Stimulated activated memory B cell treated with anti-CD40 and anti-IgM and Interleukin-4, amounts not matched to agents 10 μg/mL and 1 μg/mL and 100 μg/mL, for 72 hours (primary cell): ENCODE measurements around the gene RRAD.

Source experiments
- ATAC-seq: fragments of 150-1000 bp; cut with Tn5 transposase; 2 replicates; pipeline ENCODE4 v1.10.0; 2021
- H3K27ac Mint-ChIP-seq: one replicate; pipeline ENCODE4 v1.8.0; 2022; ENCODE audit warnings: mild to moderate bottlenecking, mixed read lengths
- H3K27me3 Mint-ChIP-seq: one replicate; pipeline ENCODE4 v1.8.0; 2022; ENCODE audit warnings: mixed read lengths
- H3K36me3 Mint-ChIP-seq: one replicate; pipeline ENCODE4 v1.8.0; 2022; ENCODE audit warnings: mixed read lengths
- H3K4me1 Mint-ChIP-seq: one replicate; pipeline ENCODE4 v1.8.0; 2022; ENCODE audit warnings: mixed read lengths
- H3K4me3 Mint-ChIP-seq: one replicate; pipeline ENCODE4 v1.8.0; 2022; ENCODE audit warnings: mild to moderate bottlenecking, moderate library complexity, mixed read lengths
- H3K9me3 Mint-ChIP-seq: one replicate; pipeline ENCODE4 v1.8.0; 2022; ENCODE audit warnings: mixed read lengths

The RRAD gene

DNA sequence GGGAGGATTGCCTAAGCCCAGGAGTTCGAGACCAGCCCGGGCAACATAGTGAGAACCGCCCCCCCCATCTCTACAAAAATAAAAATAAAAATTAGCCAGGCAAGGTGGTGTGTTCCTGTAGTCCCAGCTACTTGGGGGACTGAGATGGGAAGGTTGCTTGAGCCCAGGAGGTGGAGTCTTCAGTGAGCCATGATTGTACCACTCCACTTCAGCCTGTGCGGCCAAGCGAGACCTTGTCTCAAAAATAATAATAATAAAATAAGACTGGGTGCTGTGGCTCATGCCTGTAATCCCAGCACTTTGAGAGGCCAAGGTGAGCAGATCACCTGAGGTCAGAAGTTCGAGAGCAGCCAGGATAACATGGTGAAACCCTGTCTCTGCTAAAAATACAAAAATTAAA is 33.5 kb downstream of the RRAD start:
- Mint-ChIP-seq H3K9me3 (no peaks in the 10 kb centered on the region), H3K4me1 (peaks cover 17% of the 10 kb centered on the region), H3K4me3 (no peak overlapping the region), H3K27ac (no peak overlapping the region), H3K27me3 (no peaks in the 10 kb centered on the region), H3K36me3 (peaks cover 17% of the 10 kb centered on the region)
- ATAC-seq: no peak

GRCh38 chr16:66891360-66891759 is 34.0 kb downstream of the RRAD start:
- Mint-ChIP-seq H3K27ac (no peak overlapping the region), H3K27me3 (no peaks in the 10 kb centered on the region), H3K4me3 (no peak overlapping the region), H3K4me1 (peaks cover 21% of the 10 kb centered on the region), H3K36me3 (peaks cover 22% of the 10 kb centered on the region), H3K9me3 (no peaks in the 10 kb centered on the region)
- ATAC-seq: no peak

GRCh38 chr16:66890799-66891198 is 34.5 kb downstream of the RRAD start:
- H3K36me3 Mint-ChIP-seq: peaks cover 25% of the 10 kb centered on the region
- H3K27ac Mint-ChIP-seq: no peak overlapping the region
- no peak overlapping the region for H3K4me3 Mint-ChIP-seq
- peaks cover 17% of the 10 kb centered on the region for H3K4me1 Mint-ChIP-seq
- no peak for ATAC-seq
- H3K9me3 Mint-ChIP-seq: no peaks in the 10 kb centered on the region
- no peaks in the 10 kb centered on the region for H3K27me3 Mint-ChIP-seq

- H3K27me3 Mint-ChIP-seq: no peaks in the 10 kb centered on the region
- H3K4me3 Mint-ChIP-seq: no peak overlapping the region
- H3K27ac Mint-ChIP-seq: no peak overlapping the region
- H3K36me3 Mint-ChIP-seq: peaks cover 36% of the 10 kb centered on the region
- no peaks in the 10 kb centered on the region for H3K9me3 Mint-ChIP-seq
- peaks cover 11% of the 10 kb centered on the region for H3K4me1 Mint-ChIP-seq
- no peak for ATAC-seq
These were observed 35.7 kb downstream of the RRAD start for GRCh38 chr16:66889622-66890021.

- Mint-ChIP-seq H3K27me3 (no peaks in the 10 kb centered on the region), H3K36me3 (peaks cover 42% of the 10 kb centered on the region), H3K9me3 (no peaks in the 10 kb centered on the region), H3K27ac (no peak overlapping the region), H3K4me1 (peaks cover 11% of the 10 kb centered on the region), H3K4me3 (no peak overlapping the region)
- ATAC-seq: no peak
These were observed 36.4 kb downstream of the RRAD start for GRCh38 chr16:66888647-66889615.

GRCh38 chr16:66886914-66887313 is 38.4 kb downstream of the RRAD start:
- H3K36me3 Mint-ChIP-seq: peaks cover 42% of the 10 kb centered on the region
- no peak overlapping the region for H3K4me3 Mint-ChIP-seq
- H3K27me3 Mint-ChIP-seq: no peaks in the 10 kb centered on the region
- H3K27ac Mint-ChIP-seq: no peak overlapping the region
- no peaks in the 10 kb centered on the region for H3K9me3 Mint-ChIP-seq
- peaks cover 16% of the 10 kb centered on the region for H3K4me1 Mint-ChIP-seq
- no peak for ATAC-seq

GRCh38 chr16:66886321-66886720 is 39.0 kb downstream of the RRAD start:
- peaks cover 39% of the 10 kb centered on the region for H3K36me3 Mint-ChIP-seq

GRCh38 chr16:66885491-66885890 is 39.8 kb downstream of the RRAD start:
- Mint-ChIP-seq H3K27ac (no peak overlapping the region), H3K36me3 (peaks cover 37% of the 10 kb centered on the region), H3K9me3 (no peaks in the 10 kb centered on the region), H3K4me3 (no peak overlapping the region), H3K4me1 (peaks cover 17% of the 10 kb centered on the region), H3K27me3 (no peaks in the 10 kb centered on the region)
- no peak for ATAC-seq

More at GRCh38 chr16:66886321-66886720, 39.0 kb downstream of the RRAD start:
- peaks cover 17% of the 10 kb centered on the region for H3K4me1 Mint-ChIP-seq
- no peaks in the 10 kb centered on the region for H3K27me3 Mint-ChIP-seq
- H3K9me3 Mint-ChIP-seq: no peaks in the 10 kb centered on the region
- no peak overlapping the region for H3K27ac Mint-ChIP-seq
- no peak for ATAC-seq
- no peak overlapping the region for H3K4me3 Mint-ChIP-seq

DNA sequence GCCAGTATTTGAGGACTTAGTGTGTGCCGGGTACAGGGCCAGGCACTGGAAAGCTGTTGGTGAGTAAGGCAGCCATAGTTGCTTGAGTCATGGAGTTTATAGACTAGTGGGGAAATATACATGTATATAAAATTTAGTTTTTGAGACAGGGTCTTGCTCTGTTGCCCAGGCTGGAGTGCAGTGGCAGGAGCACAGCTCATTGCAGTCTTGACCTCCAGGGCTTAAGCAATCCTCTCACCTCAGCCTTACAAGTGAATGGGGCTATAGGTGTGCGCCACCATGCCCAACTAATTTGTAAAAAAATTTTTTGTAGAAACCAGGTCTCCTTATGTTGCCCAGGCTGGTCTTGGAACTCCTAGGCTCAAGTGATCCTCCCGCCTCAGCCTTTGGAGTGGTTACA is 42.6 kb downstream of the RRAD start:
- ATAC-seq: no peak
- Mint-ChIP-seq H3K36me3 (peaks cover 30% of the 10 kb centered on the region), H3K9me3 (no peaks in the 10 kb centered on the region), H3K27me3 (no peaks in the 10 kb centered on the region), H3K27ac (no peak overlapping the region), H3K4me1 (peaks cover 36% of the 10 kb centered on the region), H3K4me3 (no peak overlapping the region)

GRCh38 chr16:66881964-66882508 is 43.3 kb downstream of the RRAD start:
- Mint-ChIP-seq H3K4me3 (no peak overlapping the region), H3K4me1 (peaks cover 36% of the 10 kb centered on the region), H3K27me3 (no peaks in the 10 kb centered on the region), H3K9me3 (no peaks in the 10 kb centered on the region), H3K27ac (no peak overlapping the region), H3K36me3 (peaks cover 27% of the 10 kb centered on the region)
- no peak for ATAC-seq

DNA sequence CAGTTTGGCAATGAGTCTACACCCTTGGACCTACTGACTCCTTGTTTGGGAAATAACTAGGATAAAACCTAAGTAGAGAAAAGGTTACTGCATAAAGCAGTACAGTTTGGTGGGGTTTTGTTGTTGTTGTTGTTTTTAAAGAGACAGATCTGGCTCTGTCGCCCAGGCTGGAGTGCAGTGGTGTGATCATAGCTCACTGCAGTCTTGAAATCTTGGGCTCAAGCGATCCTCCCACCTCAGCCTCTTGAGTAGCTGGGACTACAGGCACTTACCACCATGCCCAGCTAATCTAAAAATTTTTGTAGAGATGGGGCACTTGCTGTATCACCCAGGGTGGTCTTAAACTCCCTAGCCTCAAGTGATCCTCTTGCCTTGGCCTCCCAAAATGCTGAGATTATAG is 43.8 kb downstream of the RRAD start:
- Mint-ChIP-seq H3K27ac (no peak overlapping the region), H3K4me1 (peaks cover 32% of the 10 kb centered on the region), H3K27me3 (no peaks in the 10 kb centered on the region), H3K36me3 (peaks cover 22% of the 10 kb centered on the region), H3K9me3 (no peaks in the 10 kb centered on the region), H3K4me3 (peak overlapping the region; percentile 29)
- no peak for ATAC-seq

- ATAC-seq: no peak
- peak overlapping the region; percentile 89 for H3K4me3 Mint-ChIP-seq
- peaks cover 31% of the 10 kb centered on the region for H3K4me1 Mint-ChIP-seq
- H3K9me3 Mint-ChIP-seq: no peaks in the 10 kb centered on the region
- peaks cover 19% of the 10 kb centered on the region for H3K36me3 Mint-ChIP-seq
- H3K27me3 Mint-ChIP-seq: no peaks in the 10 kb centered on the region
- peak overlapping the region; percentile 81 for H3K27ac Mint-ChIP-seq
These were observed 44.3 kb downstream of the RRAD start for GRCh38 chr16:66881014-66881417.

DNA sequence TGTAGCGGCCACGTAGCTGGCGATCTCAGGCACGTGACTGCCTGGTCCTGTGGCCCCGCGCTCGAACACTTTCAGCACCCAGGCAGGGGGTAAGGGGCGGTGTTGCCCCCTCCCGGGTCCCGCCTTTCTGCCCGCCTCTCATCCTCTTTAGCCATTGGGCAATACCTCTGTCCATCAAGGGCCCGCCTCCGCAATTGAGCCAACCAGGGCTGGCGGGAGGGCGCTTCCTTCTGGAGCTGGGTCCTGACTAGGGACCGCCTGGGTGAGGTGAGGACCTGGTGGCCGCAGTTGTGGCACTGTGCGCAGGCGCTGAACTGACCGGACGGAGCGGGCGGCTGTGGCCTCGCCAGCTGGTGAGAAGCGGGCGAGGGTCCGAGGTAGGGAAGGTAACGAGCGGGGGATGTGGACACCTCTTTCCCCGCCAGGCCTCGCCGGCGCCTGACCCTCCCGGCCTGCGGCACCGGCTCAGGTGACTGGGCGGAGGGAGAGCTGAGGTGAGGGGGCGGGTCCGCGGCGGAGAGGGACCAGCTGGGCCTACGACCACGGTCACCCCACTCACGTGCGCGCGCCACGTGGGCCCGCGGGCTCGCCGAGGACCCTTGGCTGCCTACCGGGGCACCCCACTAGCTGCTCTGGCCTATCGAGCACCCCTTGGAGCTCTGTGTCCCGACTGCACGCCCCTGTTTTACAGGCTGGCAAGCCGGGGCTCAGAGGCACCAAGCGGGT is 44.9 kb downstream of the RRAD start, which contains the start of gene PDP2:
Gene PDP2 (plus strand): TSS at position 228 of the 726 bp plus-strand sequence. CDS start 3,770 bp downstream, outside the sequence.
- no peaks in the 10 kb centered on the region for H3K9me3 Mint-ChIP-seq
- peak within 1 kb of the TSS; percentile 81 for H3K27ac Mint-ChIP-seq
- peaks cover 28% of the 10 kb centered on the region for H3K4me1 Mint-ChIP-seq

DNA sequence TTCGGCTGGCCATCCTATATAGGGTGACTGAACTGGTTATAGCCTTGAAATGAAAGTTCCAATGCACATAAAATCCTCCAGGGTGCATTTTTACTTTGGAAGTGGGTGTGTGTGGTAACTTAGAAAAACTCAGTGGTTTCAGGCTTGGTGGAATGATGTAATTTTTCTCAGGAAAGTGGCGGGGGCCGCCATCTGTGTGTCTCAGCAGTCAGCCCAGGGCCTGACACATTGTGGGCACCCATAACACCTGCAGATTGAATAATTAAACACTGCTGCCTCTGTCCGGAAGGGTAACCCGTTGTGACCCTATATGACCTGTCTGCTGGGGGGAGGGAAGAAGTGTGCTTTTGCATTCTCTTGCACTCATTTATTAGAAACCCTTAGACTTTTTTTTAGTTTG is 47.3 kb downstream of the RRAD start:
- Mint-ChIP-seq H3K4me3 (no peak overlapping the region), H3K36me3 (no peaks in the 10 kb centered on the region), H3K9me3 (peaks cover 2% of the 10 kb centered on the region), H3K27me3 (no peaks in the 10 kb centered on the region), H3K27ac (peak overlapping the region; percentile 7), H3K4me1 (peaks cover 36% of the 10 kb centered on the region)
- ATAC-seq: peak; percentile 32

More for the DNA sequence above, 44.9 kb downstream of the RRAD start, which contains the start of gene PDP2:
- peak within 1 kb of the TSS; percentile 89 for H3K4me3 Mint-ChIP-seq
- H3K36me3 Mint-ChIP-seq: peaks cover 14% of the 10 kb centered on the region
- H3K27me3 Mint-ChIP-seq: no peaks in the 10 kb centered on the region
- peak; percentile 98 for ATAC-seq

- peaks cover 2% of the 10 kb centered on the region for H3K9me3 Mint-ChIP-seq
- H3K4me1 Mint-ChIP-seq: peaks cover 27% of the 10 kb centered on the region
- peak overlapping the region; percentile 37 for H3K4me3 Mint-ChIP-seq
- peak overlapping the region; percentile 73 for H3K27ac Mint-ChIP-seq
- no peaks in the 10 kb centered on the region for H3K27me3 Mint-ChIP-seq
- no peaks in the 10 kb centered on the region for H3K36me3 Mint-ChIP-seq
- ATAC-seq: no peak
These were observed 51.1 kb downstream of the RRAD start for GRCh38 chr16:66874079-66874775.
